ENCODE data around the gene AFAP1L1. TPM values are rescaled to one million over a fixed set of nuclear protein-coding genes. Genes with fewer than 3 reads are reported as not detected.

Gene AFAP1L1
- total RNA-seq, 1 donor: under 0.01 TPM

DNA sequence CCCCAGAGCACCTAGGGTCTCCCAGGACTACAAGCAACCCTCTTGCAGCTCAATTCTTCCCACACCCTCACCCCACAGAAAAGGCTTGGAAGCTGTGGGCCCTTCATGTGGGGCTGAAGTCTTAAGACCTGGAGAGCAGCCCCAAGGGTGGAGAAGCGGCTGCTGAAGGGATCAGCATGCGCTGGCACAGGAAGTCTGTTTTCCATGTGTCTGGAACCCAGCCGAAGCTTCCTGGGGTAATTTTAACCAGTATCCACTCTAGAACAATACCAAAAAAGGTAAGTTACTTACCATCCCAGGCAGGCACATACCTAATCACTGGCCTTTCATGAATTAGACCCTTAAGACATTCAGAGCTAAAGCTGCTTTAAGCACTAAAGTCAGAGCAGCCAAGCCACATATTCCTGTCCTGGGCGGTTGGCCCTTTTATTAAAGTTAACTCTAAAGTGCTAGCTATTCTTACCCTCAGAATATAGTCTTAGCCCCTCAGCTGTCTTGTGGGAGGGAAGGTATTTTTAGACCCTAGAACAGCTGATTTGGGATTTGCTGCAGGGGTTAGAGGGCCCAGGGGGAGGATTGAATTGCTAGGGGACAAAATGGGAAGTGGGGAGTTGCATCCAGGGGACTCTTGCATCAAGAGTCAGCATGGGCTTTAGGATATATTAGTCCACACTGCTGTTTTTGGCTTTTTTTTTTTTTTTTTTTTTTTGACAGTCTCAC lies 100.6 kb downstream of the AFAP1L1 start:
- Histone ChIP-seq H3K4me3 (ENCODE audit: low read length) (no peak overlapping the region), H3K9me3 (ENCODE audit: low read depth, low read length) (no peaks in the 10 kb centered on the region), H3K27me3 (ENCODE audit: insufficient read depth, low read length) (no peaks in the 10 kb centered on the region), H3K4me1 (ENCODE audit: insufficient read depth, low read length) (peaks cover 4% of the 10 kb centered on the region)

GRCh38 chr5:149372932-149373331 lies 101.3 kb downstream of the AFAP1L1 start:
- Histone ChIP-seq H3K4me3 (ENCODE audit: low read length) (no peak overlapping the region), H3K27me3 (ENCODE audit: insufficient read depth, low read length) (no peaks in the 10 kb centered on the region), H3K9me3 (ENCODE audit: low read depth, low read length) (no peaks in the 10 kb centered on the region), H3K4me1 (ENCODE audit: insufficient read depth, low read length) (no peaks in the 10 kb centered on the region)

- H3K4me1 ChIP-seq (ENCODE audit: insufficient read depth, low read length): no peaks in the 10 kb centered on the region
- H3K4me3 ChIP-seq (ENCODE audit: low read length): no peak overlapping the region
- no peaks in the 10 kb centered on the region for H3K27me3 ChIP-seq (ENCODE audit: insufficient read depth, low read length)
- H3K9me3 ChIP-seq (ENCODE audit: low read depth, low read length): no peaks in the 10 kb centered on the region
Observed at GRCh38 chr5:149374303-149374702, 102.6 kb downstream of the AFAP1L1 start.

GRCh38 chr5:149374801-149375200 lies 103.1 kb downstream of the AFAP1L1 start:
- H3K4me1 ChIP-seq (ENCODE audit: insufficient read depth, low read length): no peaks in the 10 kb centered on the region
- no peak overlapping the region for H3K4me3 ChIP-seq (ENCODE audit: low read length)
- no peaks in the 10 kb centered on the region for H3K27me3 ChIP-seq (ENCODE audit: insufficient read depth, low read length)
- no peaks in the 10 kb centered on the region for H3K9me3 ChIP-seq (ENCODE audit: low read depth, low read length)

DNA sequence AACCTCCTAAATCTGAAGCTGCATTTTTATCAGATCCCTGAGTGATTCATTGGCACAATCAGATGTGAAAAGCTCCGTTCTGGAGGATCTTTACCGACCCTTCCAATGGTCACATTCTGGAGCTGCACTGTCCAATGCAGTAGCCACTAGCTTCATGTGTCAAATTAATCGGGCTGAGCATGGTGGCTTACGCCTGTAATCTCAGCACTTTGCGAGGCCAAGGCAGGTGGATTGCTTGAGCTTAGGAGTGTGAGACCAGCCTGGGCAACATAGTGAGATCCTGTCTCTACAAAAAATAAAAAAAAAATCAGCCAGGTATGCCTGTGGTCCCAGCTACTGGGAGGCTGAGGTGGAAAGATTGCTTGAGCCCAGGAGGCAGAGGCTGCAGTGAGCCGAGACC lies 103.8 kb downstream of the AFAP1L1 start:
- H3K9me3 ChIP-seq (ENCODE audit: low read depth, low read length): no peaks in the 10 kb centered on the region
- H3K4me1 ChIP-seq (ENCODE audit: insufficient read depth, low read length): no peaks in the 10 kb centered on the region
- no peak overlapping the region for H3K4me3 ChIP-seq (ENCODE audit: low read length)
- no peaks in the 10 kb centered on the region for H3K27me3 ChIP-seq (ENCODE audit: insufficient read depth, low read length)

GRCh38 chr5:149376104-149376503 lies 104.4 kb downstream of the AFAP1L1 start:
- Histone ChIP-seq H3K27me3 (ENCODE audit: insufficient read depth, low read length) (no peaks in the 10 kb centered on the region), H3K4me1 (ENCODE audit: insufficient read depth, low read length) (no peaks in the 10 kb centered on the region), H3K4me3 (ENCODE audit: low read length) (no peak overlapping the region), H3K9me3 (ENCODE audit: low read depth, low read length) (no peaks in the 10 kb centered on the region)

DNA sequence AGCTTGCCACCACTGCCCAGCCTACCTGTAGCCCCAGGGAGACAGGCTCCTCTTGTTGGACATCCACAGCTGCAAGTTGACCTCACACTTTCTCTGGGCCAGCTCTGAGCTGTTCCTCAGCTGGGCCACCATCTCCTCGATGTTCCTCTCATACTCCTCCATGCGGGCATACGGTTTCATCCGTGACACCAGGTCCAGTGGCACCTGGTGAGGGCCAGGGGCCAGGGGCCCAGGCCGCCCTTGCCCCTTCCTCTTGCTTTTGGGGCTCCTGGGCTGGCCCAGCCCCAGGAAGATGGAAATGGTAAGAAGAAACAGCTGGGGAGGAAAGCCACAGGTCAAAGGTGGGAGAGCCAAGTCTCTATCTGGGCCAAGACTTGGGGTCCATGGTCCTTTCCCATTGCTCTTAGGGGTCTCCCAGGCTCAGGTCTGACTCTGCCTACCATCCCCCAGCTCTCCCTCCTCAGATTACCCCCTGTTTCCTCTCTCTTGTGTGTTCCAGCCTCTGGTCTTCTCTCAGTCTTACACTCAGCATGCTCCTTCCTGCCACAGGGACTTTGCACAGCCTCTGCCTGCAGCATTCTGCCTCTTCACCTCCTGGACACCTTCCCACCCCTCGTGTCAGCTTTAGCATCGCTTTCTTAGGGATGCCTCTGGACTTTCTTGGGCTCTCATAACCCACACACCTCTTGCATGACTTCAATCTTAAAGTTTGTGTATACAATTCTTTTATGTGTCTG lies 105.2 kb downstream of the AFAP1L1 start:
- H3K4me3 ChIP-seq (ENCODE audit: low read length): no peak overlapping the region
- no peaks in the 10 kb centered on the region for H3K4me1 ChIP-seq (ENCODE audit: insufficient read depth, low read length)
- no peaks in the 10 kb centered on the region for H3K9me3 ChIP-seq (ENCODE audit: low read depth, low read length)
- H3K27me3 ChIP-seq (ENCODE audit: insufficient read depth, low read length): no peaks in the 10 kb centered on the region

GRCh38 chr5:149378241-149378820 lies 106.7 kb downstream of the AFAP1L1 start:
- H3K9me3 ChIP-seq (ENCODE audit: low read depth, low read length): no peaks in the 10 kb centered on the region
- no peak overlapping the region for H3K4me3 ChIP-seq (ENCODE audit: low read length)
- no peaks in the 10 kb centered on the region for H3K27me3 ChIP-seq (ENCODE audit: insufficient read depth, low read length)
- H3K4me1 ChIP-seq (ENCODE audit: insufficient read depth, low read length): no peaks in the 10 kb centered on the region

DNA sequence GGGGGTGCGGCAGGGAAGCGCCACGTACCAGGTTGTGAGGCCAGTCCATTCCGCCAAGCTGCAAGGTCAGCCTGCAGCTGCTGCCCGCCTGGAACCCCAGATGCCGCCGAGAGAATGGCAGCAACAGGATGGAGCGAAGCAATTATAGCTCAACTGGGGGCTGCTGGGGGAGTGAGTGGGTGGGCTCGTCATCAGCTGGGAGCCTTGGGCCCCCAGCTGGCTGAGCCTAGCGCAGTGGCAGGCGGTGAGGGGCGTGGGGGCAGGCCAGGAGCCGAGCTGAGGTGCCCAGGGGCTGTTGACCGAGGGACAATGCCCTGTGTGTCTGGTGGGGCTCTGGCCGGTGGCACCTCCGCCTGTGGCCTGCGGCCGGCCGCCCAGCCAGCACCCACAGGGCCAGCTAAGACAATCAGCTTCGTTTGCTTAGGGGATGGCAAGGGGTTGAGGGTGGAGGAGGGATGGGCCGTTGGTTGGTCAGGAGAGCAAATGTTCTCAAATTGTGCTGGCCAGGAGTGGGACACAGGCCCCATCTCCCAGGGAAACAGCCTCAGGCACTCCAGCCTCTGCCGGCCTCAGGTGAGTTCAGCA lies 107.6 kb downstream of the AFAP1L1 start, which contains the start of gene IL17B:
IL17B (minus strand) TSS at position 116 of the 585 bp plus-strand sequence; CDS start at position 49, 67 bp downstream.
- Histone ChIP-seq H3K27me3 (ENCODE audit: insufficient read depth, low read length) (no peaks in the 10 kb centered on the region), H3K4me3 (ENCODE audit: low read length) (no peak within 1 kb of the TSS), H3K4me1 (ENCODE audit: insufficient read depth, low read length) (no peaks in the 10 kb centered on the region), H3K9me3 (ENCODE audit: low read depth, low read length) (no peaks in the 10 kb centered on the region)

GRCh38 chr5:149379818-149380374 lies 108.2 kb downstream of the AFAP1L1 start:
- no peak overlapping the region for H3K4me3 ChIP-seq (ENCODE audit: low read length)

DNA sequence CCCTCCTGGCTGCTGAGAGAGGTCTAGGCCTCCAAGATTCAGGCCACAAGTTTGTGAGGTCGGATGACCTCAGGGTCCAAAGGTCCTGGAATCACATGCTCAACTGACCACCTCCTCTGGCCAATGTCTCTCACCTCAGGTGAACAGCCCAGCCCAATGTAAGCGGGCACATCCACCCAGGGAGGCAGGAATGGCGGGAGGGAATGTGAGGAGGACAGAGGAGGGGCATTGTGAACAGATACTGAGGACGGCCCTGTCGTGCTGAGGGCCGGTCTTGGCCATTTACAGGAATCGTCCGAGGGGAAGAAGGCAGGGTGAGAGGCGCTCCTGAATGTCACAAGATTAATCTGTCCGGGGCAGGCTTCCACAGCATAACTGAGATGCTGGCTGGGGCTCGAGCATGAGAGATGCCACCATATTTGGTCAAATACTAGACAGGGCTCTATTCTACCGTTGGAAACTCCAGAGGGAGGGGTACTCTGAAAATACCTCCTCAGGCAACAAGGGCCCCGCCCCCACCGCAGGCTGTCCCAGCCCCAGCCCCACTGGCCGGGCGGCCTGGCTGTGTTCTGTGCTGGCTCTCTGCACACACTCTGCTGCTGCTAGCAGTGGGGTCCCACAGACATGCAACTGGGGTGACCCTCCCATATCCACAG lies 108.9 kb downstream of the AFAP1L1 start:
- no peaks in the 10 kb centered on the region for H3K27me3 ChIP-seq (ENCODE audit: insufficient read depth, low read length)
- H3K4me3 ChIP-seq (ENCODE audit: low read length): no peak overlapping the region
- no peaks in the 10 kb centered on the region for H3K9me3 ChIP-seq (ENCODE audit: low read depth, low read length)
- H3K4me1 ChIP-seq (ENCODE audit: insufficient read depth, low read length): no peaks in the 10 kb centered on the region

More at GRCh38 chr5:149379818-149380374, 108.2 kb downstream of the AFAP1L1 start:
- no peaks in the 10 kb centered on the region for H3K4me1 ChIP-seq (ENCODE audit: insufficient read depth, low read length)
- H3K27me3 ChIP-seq (ENCODE audit: insufficient read depth, low read length): no peaks in the 10 kb centered on the region
- no peaks in the 10 kb centered on the region for H3K9me3 ChIP-seq (ENCODE audit: low read depth, low read length)

DNA sequence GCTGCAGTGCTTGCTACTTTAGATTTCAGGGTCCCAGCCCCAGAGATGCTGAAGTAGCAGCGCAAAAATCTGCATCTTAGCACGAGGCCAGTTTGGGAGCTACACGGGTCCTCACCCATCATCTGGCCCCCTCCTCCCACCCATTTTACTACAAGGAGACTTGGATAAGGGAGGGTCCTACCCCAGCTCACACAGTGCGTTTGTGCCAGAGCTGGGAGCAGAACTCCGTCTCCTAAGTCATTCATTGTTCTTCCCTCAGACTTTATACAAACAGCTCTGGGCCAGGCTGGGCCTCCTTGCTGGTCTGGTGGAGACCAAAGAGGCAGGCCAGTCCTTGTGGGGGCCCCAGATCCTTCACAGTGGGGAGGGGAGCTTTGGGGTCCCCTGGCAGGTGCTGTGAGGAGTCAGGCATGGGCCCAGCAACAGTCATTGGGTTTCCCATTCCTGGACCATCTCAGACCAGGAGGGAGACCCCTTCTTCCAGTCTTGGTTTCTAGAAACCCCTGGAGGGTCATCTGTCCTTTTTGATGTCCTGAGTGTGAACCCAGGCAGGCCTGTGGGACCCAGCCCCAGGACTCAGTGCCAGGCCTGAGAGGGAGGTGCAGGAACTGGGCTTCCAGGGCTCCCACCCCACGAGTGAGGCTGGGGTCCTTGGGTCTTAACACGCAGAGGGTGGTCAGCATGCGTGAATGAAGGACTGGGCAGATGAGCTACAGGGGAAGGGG lies 109.8 kb downstream of the AFAP1L1 start:
- no peaks in the 10 kb centered on the region for H3K9me3 ChIP-seq (ENCODE audit: low read depth, low read length)
- H3K27me3 ChIP-seq (ENCODE audit: insufficient read depth, low read length): no peaks in the 10 kb centered on the region
- no peak overlapping the region for H3K4me3 ChIP-seq (ENCODE audit: low read length)
- no peaks in the 10 kb centered on the region for H3K4me1 ChIP-seq (ENCODE audit: insufficient read depth, low read length)

GRCh38 chr5:149381986-149382338 lies 110.3 kb downstream of the AFAP1L1 start:
- no peaks in the 10 kb centered on the region for H3K27me3 ChIP-seq (ENCODE audit: insufficient read depth, low read length)
- no peaks in the 10 kb centered on the region for H3K4me1 ChIP-seq (ENCODE audit: insufficient read depth, low read length)
- H3K4me3 ChIP-seq (ENCODE audit: low read length): no peak overlapping the region
- H3K9me3 ChIP-seq (ENCODE audit: low read depth, low read length): no peaks in the 10 kb centered on the region

Measured in mononuclear cell (primary cell).